Liver (tissue), 9 donors: Measurements from ENCODE around the gene TWSG1. TPM values are rescaled to one million over a fixed set of nuclear protein-coding genes. Genes with fewer than 3 reads are reported as not detected.

ENCODE experiments used
- DNase-seq: peaks from one replicate; pipeline ENCODE4 v3.0.0-alpha.2; 2017; ENCODE audit warnings: low spot score
- H3K27ac ChIP-seq, 2 donors: one replicate each; pipeline ENCODE4 v1.7.0; 2013; ENCODE audit warnings: inconsistent platforms in 2 of 2, low read length in 2 of 2, control low read depth in 1 of 2, low read depth in 1 of 2, mild to moderate bottlenecking in 1 of 2
- H3K27me3 ChIP-seq, 4 donors: one replicate each; pipeline versions ENCODE4 v1.6.1 to v1.7.0; 2013; ENCODE audit warnings: low read length in 3 of 4, inconsistent platforms in 1 of 4, mild to moderate bottlenecking in 1 of 4, moderate library complexity in 1 of 4; ENCODE audit not compliant: control insufficient read depth in 4 of 4, insufficient read depth in 4 of 4
- H3K36me3 ChIP-seq, 4 donors: one replicate each; pipeline versions ENCODE4 v1.6.1 to v1.7.0; 2013; ENCODE audit warnings: low read length in 3 of 4, mild to moderate bottlenecking in 3 of 4, low read depth in 1 of 4, moderate library complexity in 1 of 4; ENCODE audit not compliant: control insufficient read depth in 4 of 4, insufficient read depth in 3 of 4
- H3K4me1 ChIP-seq, 4 donors: one replicate each; pipeline versions ENCODE4 v1.6.1 to v1.7.0; 2013; ENCODE audit warnings: low read length in 3 of 4, mild to moderate bottlenecking in 3 of 4, moderate library complexity in 1 of 4; ENCODE audit not compliant: control insufficient read depth in 4 of 4, insufficient read depth in 4 of 4
- H3K4me3 ChIP-seq, 3 donors: one replicate each; pipeline versions ENCODE4 v1.6.1 to v1.7.0; 2013; ENCODE audit warnings: low read length in 3 of 3, control low read depth in 1 of 3, low read depth in 1 of 3, mild to moderate bottlenecking in 1 of 3
- H3K9ac ChIP-seq, 2 donors: one replicate each; pipeline ENCODE4 v1.7.0; 2013; ENCODE audit warnings: low read length in 2 of 2, mild to moderate bottlenecking in 2 of 2, moderate library complexity in 2 of 2, control low read depth in 1 of 2, low read depth in 1 of 2
- H3K9me3 ChIP-seq, 4 donors: one replicate each; pipeline versions ENCODE4 v1.6.1 to v1.7.0; 2013; ENCODE audit warnings: low read length in 3 of 4; ENCODE audit not compliant: control insufficient read depth in 4 of 4
- ATF3 ChIP-seq: IDR thresholded peaks from 2 replicates; pipeline ENCODE4 v1.6.1; 2016; ENCODE audit warnings: antibody characterized with exemption
- EGR1 ChIP-seq, 2 donors: IDR thresholded peaks; 2 replicates each; pipeline ENCODE4 v1.6.1; 2016 to 2018; ENCODE audit warnings: antibody characterized with exemption in 2 of 2, low read depth in 2 of 2
- FOXA1 ChIP-seq: IDR thresholded peaks from 2 replicates; pipeline ENCODE4 v1.6.1; 2016; ENCODE audit warnings: antibody characterized with exemption
- FOXA2 ChIP-seq: IDR thresholded peaks from 2 replicates; pipeline ENCODE4 v1.6.1; 2016; ENCODE audit warnings: antibody characterized with exemption
- GABPA ChIP-seq, 2 donors: IDR thresholded peaks in 1 of 2; conservative IDR thresholded peaks in 1 of 2; 2 replicates each; pipeline ENCODE4 v1.6.1; 2016; ENCODE audit warnings: antibody characterized with exemption in 2 of 2, mild to moderate bottlenecking in 1 of 2, moderate library complexity in 1 of 2
- HNF4A ChIP-seq, 2 donors: conservative IDR thresholded peaks; 2 replicates each; pipeline ENCODE4 v1.6.1; 2016; ENCODE audit warnings: antibody characterized with exemption in 2 of 2, mild to moderate bottlenecking in 2 of 2
- HNF4G ChIP-seq: IDR thresholded peaks from 2 replicates; pipeline ENCODE4 v1.6.1; 2016; ENCODE audit warnings: antibody characterized with exemption
- NR2F2 ChIP-seq: IDR thresholded peaks from 2 replicates; pipeline ENCODE4 v1.6.1; 2016; ENCODE audit warnings: antibody characterized with exemption
- RAD21 ChIP-seq, 2 donors: IDR thresholded peaks; 2 replicates each; pipeline ENCODE4 v1.6.1; 2016; ENCODE audit warnings: antibody characterized with exemption in 2 of 2, mild to moderate bottlenecking in 2 of 2
- RXRA ChIP-seq, 2 donors: IDR thresholded peaks; 2 replicates each; pipeline ENCODE4 v1.6.1; 2017 to 2018; ENCODE audit warnings: antibody characterized with exemption in 2 of 2, mild to moderate bottlenecking in 1 of 2
- SP1 ChIP-seq: IDR thresholded peaks from 2 replicates; pipeline ENCODE4 v1.6.1; 2018; ENCODE audit warnings: antibody characterized with exemption, mild to moderate bottlenecking
- TAF1 ChIP-seq: conservative IDR thresholded peaks from 2 replicates; pipeline ENCODE4 v1.6.1; 2016; ENCODE audit warnings: antibody characterized with exemption, mild to moderate bottlenecking
- YY1 ChIP-seq: IDR thresholded peaks from 2 replicates; pipeline ENCODE4 v1.6.1; 2016; ENCODE audit warnings: antibody characterized with exemption, mild to moderate bottlenecking
- WGBS: extraction: QIAGEN DNeasy Blood & Tissue Kit; methylation state at CpG from one replicate; pipeline ENCODE4 v1.1.7; 2013; 5-methylcytosine and 5-hydroxymethylcytosine counted together
- polyA plus RNA-seq, 2 donors: library from polyadenylated mRNA; stranded (reverse) in 1 of 2; unstranded in 1 of 2; fragments of 200-250 nt in 1 of 2; fragments of >200 nt in 1 of 2; fragmentation: Nextera tagmentation in 1 of 2; extraction: Ambion mirVana in 1 of 2; gene quantifications; one replicate each; pipeline versions ENCODE4 v1.2.1 to v1.2.3, GENCODE V29; 2013 to 2015
- total RNA-seq, 2 donors: library from RNA; depleted of rRNA; stranded (reverse); fragments of >200 nt; gene quantifications; one replicate each; pipeline ENCODE4 v1.2.3, GENCODE V29; 2014
- TF ChIP-seq, protein P1 (sequence below): IDR thresholded peaks from 2 replicates; pipeline ENCODE4 v1.6.1; 2016; ENCODE audit warnings: antibody characterized with exemption, mild to moderate bottlenecking
- TF ChIP-seq, protein P2 (sequence below): fragments of 150-350 bp; IDR thresholded peaks from 2 replicates; pipeline ENCODE4 v1.5.1; 2017; ENCODE audit warnings: improper control_type of control experiment, low read depth, low read length; ENCODE audit not compliant: missing input control
- TF ChIP-seq, protein P3 (sequence below): IDR thresholded peaks from 2 replicates; pipeline ENCODE4 v1.6.1; 2016; ENCODE audit warnings: antibody characterized with exemption
- TF ChIP-seq, protein P4 (sequence below): IDR thresholded peaks from 2 replicates; pipeline ENCODE4 v1.6.1; 2016; ENCODE audit warnings: antibody characterized with exemption
- donor health status: healthy.
- donor health status: healthy.
- donor health status: healthy.
- donor health status: healthy.
- donor health status: healthy.

The TWSG1 gene
- total and polyA plus RNA-seq, 4 donors, result 3.9 to 11.1 (median 5.4) TPM

DNA sequence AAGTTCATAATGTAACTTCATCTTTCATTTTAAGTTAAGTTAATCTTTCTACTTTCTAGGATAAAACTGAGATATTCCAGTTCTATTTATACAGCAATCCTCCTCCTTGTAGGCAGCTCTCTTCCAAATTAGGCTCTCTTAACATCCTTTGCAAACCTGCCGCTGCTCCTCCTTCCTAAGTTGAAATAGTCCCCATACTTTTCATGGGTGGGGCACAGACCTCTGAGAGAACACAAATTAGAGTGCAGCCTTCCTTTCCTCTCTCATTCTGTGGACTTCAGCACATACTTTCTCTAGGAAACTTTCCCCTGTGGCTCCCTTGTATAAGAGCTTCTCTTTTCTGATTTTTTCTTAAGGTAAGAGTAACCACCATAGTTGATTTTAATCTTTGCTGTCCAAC is 28.3 kb downstream of the TWSG1 start:
- Histone ChIP-seq H3K4me3 (no peak overlapping the region), H3K27me3 (no peaks in the 10 kb centered on the region), H3K9ac (no peak overlapping the region), H3K4me1 (no peaks in the 10 kb centered on the region), H3K27ac (no peak overlapping the region), H3K36me3 (peaks cover 0 to 4% (median under 1%) of the 10 kb centered on the region in 4 donors), H3K9me3 (no peaks in the 10 kb centered on the region)
- no peak for TF ChIP-seq GABPA (IDR thresholded peaks at IDR 0.05 in 1 of 2, conservative IDR thresholded peaks at IDR 0.05 in 1 of 2)
- TF ChIP-seq NR2F2, result no peak
- no peak for TF ChIP-seq TAF1
- TF ChIP-seq, protein P1, sequence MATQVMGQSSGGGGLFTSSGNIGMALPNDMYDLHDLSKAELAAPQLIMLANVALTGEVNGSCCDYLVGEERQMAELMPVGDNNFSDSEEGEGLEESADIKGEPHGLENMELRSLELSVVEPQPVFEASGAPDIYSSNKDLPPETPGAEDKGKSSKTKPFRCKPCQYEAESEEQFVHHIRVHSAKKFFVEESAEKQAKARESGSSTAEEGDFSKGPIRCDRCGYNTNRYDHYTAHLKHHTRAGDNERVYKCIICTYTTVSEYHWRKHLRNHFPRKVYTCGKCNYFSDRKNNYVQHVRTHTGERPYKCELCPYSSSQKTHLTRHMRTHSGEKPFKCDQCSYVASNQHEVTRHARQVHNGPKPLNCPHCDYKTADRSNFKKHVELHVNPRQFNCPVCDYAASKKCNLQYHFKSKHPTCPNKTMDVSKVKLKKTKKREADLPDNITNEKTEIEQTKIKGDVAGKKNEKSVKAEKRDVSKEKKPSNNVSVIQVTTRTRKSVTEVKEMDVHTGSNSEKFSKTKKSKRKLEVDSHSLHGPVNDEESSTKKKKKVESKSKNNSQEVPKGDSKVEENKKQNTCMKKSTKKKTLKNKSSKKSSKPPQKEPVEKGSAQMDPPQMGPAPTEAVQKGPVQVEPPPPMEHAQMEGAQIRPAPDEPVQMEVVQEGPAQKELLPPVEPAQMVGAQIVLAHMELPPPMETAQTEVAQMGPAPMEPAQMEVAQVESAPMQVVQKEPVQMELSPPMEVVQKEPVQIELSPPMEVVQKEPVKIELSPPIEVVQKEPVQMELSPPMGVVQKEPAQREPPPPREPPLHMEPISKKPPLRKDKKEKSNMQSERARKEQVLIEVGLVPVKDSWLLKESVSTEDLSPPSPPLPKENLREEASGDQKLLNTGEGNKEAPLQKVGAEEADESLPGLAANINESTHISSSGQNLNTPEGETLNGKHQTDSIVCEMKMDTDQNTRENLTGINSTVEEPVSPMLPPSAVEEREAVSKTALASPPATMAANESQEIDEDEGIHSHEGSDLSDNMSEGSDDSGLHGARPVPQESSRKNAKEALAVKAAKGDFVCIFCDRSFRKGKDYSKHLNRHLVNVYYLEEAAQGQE, result no peak
- no peak for TF ChIP-seq EGR1 (IDR thresholded peaks at IDR 0.05; ENCODE audit: low read depth in 2 of 2)
- no peak for TF ChIP-seq HNF4G
- no peak for TF ChIP-seq RAD21 (IDR thresholded peaks at IDR 0.05)
- no peak for TF ChIP-seq HNF4A (conservative IDR thresholded peaks at IDR 0.05)
- TF ChIP-seq RXRA (IDR thresholded peaks at IDR 0.05), result no peak
- no peak for TF ChIP-seq SP1
- no peak for TF ChIP-seq YY1
- TF ChIP-seq ATF3, result no peak
- TF ChIP-seq, protein P2, sequence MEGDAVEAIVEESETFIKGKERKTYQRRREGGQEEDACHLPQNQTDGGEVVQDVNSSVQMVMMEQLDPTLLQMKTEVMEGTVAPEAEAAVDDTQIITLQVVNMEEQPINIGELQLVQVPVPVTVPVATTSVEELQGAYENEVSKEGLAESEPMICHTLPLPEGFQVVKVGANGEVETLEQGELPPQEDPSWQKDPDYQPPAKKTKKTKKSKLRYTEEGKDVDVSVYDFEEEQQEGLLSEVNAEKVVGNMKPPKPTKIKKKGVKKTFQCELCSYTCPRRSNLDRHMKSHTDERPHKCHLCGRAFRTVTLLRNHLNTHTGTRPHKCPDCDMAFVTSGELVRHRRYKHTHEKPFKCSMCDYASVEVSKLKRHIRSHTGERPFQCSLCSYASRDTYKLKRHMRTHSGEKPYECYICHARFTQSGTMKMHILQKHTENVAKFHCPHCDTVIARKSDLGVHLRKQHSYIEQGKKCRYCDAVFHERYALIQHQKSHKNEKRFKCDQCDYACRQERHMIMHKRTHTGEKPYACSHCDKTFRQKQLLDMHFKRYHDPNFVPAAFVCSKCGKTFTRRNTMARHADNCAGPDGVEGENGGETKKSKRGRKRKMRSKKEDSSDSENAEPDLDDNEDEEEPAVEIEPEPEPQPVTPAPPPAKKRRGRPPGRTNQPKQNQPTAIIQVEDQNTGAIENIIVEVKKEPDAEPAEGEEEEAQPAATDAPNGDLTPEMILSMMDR, result no peak
- 90% methylated on average over 1 of the region's 1 CpG for WGBS
- no peak for DNase-seq

DNA sequence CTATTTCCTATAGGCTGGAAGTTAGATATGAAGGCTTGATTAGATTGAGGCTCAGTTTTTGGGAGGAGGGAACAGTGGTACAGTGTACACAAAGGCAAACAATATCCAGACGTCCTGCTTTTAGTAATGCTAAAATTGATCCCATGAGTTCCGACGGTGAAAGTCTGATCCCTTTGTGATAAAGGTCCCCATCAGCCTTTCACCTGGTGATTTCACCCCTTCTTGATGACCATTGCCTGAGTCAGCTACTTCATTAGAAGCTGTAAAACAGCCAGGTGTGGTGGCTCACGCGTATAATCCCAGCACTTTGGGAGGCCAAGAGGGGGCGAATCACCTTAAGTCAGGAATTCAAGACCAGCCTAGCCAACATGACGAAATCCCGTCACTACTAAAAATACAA is 29.7 kb downstream of the TWSG1 start:
- Histone ChIP-seq H3K4me1 (no peaks in the 10 kb centered on the region), H3K9ac (no peak overlapping the region), H3K27me3 (no peaks in the 10 kb centered on the region), H3K27ac (no peak overlapping the region), H3K4me3 (no peak overlapping the region), H3K9me3 (no peaks in the 10 kb centered on the region), H3K36me3 (peaks cover 0 to 4% (median under 1%) of the 10 kb centered on the region in 4 donors)
- no peak for TF ChIP-seq HNF4A (conservative IDR thresholded peaks at IDR 0.05)
- TF ChIP-seq GABPA (IDR thresholded peaks at IDR 0.05 in 1 of 2, conservative IDR thresholded peaks at IDR 0.05 in 1 of 2), result no peak
- TF ChIP-seq SP1, result no peak
- no peak for TF ChIP-seq NR2F2
- no peak for TF ChIP-seq TAF1
- no peak for TF ChIP-seq FOXA2
- TF ChIP-seq, protein P3, sequence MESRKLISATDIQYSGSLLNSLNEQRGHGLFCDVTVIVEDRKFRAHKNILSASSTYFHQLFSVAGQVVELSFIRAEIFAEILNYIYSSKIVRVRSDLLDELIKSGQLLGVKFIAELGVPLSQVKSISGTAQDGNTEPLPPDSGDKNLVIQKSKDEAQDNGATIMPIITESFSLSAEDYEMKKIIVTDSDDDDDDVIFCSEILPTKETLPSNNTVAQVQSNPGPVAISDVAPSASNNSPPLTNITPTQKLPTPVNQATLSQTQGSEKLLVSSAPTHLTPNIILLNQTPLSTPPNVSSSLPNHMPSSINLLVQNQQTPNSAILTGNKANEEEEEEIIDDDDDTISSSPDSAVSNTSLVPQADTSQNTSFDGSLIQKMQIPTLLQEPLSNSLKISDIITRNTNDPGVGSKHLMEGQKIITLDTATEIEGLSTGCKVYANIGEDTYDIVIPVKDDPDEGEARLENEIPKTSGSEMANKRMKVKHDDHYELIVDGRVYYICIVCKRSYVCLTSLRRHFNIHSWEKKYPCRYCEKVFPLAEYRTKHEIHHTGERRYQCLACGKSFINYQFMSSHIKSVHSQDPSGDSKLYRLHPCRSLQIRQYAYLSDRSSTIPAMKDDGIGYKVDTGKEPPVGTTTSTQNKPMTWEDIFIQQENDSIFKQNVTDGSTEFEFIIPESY, result no peak
- TF ChIP-seq, protein P4, sequence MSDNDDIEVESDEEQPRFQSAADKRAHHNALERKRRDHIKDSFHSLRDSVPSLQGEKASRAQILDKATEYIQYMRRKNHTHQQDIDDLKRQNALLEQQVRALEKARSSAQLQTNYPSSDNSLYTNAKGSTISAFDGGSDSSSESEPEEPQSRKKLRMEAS, result no peak
- TF ChIP-seq, protein P1, result no peak
- TF ChIP-seq FOXA1, result no peak
- no peak for TF ChIP-seq RXRA (IDR thresholded peaks at IDR 0.05)
- TF ChIP-seq HNF4G, result no peak
- WGBS, result 94% methylated on average over 8 of the region's 8 CpGs
- no peak for DNase-seq
